NCI-H1092 treated with DMSO at 0.1 percent for 48 hours (cell line): ENCODE measurements around the gene SLCO3A1.

Experiments used
- DNase-seq: peaks from one replicate; lab custom pipeline; 2025; lab: John Stamatoyannopoulos, UW

Gene SLCO3A1

DNA sequence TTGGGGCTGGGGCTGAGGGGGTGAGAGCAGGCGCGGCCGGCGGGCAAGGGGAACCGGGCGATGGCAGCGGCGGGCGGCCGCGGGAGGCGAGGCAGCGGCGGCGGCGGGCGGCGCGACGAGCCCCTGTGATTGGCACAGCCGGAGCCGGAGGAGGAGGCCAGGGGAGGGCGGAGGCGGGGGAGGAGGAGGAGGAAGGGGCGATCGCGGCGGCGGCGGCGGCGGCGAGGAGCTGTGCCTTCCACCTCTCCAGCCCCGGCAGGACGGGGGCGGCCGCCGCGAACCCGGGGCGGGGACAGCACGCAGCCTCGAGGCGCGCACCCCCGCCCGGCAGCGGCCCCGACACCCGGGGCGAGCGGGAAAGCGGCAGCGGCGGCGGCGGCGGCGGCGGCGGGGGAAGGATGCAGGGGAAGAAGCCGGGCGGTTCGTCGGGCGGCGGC, at the start of gene SLCO3A1:
SLCO3A1 (plus strand) TSS at position 198 of the 437 bp plus-strand sequence.
- DNase-seq = peak; percentile 53

DNA sequence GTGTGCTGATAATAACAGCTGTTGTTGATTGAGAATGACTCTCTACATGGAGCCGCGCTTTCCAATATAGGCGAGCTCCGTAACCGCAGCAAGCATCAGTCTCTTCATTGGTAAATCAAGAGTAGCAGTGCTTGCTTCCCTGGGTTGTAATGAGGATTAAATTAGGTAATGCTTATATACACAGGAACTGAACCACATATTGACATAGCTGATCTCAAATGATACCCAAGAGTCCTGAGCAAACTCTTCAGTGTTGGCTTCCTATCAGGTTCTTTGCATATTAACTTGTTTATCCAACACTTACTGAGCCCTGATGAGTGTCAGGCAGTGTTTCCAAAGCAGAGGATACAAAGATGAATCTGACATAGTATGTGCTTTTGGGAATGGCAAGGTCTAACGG, 46.4 kb upstream of the SLCO3A1 start:
- peak; percentile 92 for DNase-seq

DNA sequence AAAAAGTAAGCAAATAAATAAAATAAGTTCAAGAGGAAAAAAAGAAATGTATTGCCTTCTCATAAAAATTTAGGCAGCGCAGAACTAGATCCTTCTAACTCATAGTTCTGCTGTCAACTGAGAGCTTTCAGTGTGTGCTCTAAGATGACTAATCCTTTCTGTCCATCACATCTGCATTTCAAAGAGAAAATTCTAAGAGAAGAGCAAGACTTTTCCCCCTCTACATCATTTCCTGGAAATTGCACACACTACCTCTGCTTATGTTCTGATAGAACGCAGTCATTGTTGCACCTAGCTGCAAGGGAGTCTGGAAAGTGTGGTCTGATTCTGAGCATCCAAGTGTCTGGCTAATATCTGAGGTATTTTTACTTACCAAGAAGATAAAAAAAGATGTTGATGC, 39.6 kb upstream of the SLCO3A1 start:
- DNase-seq = no peak

DNA sequence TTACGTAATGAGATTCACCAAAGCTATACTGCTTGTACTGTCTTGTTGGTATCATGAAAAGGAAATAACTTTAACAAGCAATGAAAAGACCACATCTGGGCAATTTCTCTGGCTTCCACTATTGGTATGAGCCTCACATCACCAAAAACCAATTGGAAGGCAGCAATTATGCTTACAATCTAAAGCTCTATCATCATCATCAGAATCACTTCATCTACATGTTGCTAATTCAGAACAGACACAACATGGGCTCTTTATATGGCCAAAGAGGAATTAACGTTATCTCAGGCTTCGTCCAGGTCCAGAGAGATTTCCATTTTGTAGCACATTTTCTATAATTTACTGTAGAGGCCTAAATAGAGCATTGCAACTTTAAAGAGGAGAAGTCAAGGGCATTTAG, 36.6 kb upstream of the SLCO3A1 start:
- no peak for DNase-seq

DNA sequence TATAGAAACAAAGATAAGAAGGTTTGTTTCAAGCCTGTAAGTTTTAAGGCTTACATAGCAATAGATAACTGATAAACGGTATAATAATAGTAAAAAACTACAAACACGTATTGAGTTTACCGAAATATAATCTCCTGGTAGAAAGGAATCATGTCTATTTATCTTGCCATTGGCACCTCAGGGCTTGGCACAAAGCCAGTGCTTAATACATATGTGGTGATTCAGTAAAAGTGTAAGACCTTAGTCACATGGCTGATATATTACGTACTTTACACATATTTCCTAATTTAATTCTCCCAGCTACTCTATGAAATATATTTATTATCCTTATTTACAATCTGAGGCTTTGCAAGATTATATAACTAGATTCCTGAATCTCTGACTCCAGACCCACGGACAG, 32.0 kb upstream of the SLCO3A1 start:
- DNase-seq = no peak

DNA sequence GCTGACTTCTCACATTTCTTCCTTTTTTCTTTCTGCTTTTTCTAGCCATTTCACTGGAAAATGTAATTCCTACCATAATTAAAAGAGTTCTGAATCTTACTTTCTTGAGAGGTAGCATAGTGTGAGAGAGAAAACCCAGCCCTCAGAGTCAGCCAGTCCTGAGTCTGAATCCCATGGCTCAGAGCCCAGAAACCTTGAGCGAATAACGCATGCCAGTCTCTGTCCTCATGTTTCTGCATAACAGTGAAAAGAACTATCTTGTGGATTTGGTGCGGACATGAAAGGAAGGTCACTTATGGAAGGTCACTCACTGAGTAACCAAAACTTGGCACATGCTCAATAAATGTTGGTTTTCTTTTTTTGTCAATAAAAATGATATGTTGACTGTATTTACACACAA, 29.3 kb upstream of the SLCO3A1 start:
- no peak for DNase-seq

DNA sequence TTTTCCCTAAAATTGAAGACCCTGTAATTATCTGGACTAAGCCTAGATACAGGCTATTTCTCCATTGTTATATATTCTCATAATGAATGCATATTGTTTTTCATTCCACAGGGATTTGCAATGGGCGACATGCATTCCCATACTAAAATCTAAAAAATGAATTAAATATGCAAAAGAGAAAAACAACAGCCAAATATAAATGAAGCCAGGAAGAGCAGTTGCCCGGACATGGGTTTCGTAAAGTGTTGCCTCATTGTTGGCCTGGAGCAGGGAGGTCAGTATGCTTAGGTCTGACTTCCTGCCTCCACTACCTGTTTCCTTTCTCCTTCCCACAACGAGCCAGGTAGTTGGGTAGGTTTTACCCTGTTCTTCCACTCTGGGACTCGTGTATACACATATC, 27.1 kb upstream of the SLCO3A1 start:
- DNase-seq = no peak

DNA sequence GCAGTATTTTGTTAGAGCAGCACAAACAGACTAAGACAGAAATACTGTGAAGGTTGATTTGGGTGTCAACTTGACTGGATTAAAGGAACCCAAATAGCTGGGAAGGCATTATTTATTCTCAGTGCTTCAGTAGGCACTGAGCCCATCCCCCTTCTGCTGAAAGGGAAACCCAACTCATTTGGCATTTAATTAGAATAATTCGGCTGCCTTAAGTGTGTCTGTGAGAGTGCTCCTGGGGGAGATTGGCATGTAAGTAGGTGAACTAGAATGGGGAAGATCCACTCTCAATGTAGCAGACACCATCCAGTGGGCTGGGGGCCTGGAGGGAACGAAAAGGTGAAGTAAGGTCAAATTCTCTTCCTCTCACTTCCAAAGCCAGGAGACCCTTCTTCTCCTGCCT, 20.5 kb upstream of the SLCO3A1 start:
- no peak for DNase-seq

DNA sequence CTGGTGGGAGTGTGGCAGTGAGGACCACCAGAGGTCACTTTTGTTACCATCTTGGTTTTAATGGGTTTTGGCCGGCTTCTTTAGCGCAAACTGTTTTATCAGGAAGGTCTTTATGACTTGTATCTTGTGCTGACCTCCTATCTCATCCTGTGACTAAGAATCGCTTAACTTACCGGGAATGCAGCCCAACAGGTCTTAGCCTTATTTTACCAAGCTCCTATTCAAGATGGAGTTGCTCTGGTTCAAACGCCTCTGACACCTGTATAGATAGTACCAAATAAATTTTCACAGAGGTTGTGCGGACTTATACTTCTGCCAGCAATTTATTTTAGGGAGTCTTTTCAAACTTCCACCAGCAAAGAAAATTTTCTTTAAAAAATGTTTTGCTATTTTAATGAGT, 13.6 kb upstream of the SLCO3A1 start:
- no peak for DNase-seq

DNA sequence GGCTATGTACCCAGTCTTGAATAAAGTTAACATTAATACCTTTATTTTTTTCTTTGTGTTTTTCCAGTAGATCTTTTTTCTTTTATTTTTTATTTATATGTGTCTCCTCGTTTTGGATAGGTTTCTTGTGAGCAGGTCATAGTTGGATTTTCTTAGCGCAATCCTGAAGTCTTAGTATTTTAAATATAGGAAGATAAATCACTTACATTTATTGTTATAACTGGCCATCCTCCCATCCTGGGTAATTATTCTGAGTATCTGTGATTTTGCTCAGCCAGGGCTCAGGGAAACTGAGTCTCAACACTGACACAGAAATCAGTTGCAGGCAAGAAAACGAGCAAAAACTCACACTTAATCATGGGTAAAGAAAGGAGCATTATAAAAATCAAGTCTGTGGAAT, 11.6 kb upstream of the SLCO3A1 start:
- no peak for DNase-seq

DNA sequence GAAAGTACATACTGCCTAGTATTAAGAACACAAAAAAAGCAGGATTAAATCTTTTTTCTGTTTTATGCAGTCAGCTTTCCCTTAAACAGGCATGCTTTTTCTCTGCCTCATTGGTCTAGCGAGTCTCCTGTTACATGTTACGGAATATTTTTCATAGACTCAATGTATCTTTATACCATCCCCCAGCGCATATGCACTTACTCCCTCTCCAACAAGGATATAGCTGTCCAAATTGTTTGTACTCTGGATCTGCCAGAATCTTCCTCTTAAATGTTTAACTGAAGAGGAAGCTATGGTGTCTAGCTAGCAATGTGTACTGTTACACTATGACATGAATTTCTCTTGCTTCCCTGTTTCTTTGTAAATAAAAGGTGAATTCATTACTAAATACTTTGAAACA, 9.2 kb upstream of the SLCO3A1 start:
- DNase-seq = no peak

DNA sequence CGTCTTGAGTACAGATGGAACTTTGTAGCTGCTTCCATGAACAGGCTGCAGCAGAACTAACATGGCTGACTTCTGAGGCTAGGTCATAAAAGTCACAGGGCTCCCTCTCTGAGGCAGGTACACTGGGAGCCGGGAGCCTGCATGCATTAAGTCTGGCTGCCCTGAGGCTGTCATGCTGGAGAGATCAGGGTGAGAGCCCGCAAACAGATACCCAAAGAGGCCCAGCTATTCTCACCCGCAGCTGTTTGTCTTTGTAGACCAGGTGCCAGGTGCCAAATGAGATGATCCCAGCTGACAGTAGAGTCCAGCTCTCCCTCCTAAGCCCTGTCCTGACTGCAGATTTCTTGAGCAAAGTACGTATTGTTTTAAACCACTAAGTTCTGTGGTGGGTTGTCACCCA, 8.6 kb upstream of the SLCO3A1 start:
- DNase-seq = no peak

DNA sequence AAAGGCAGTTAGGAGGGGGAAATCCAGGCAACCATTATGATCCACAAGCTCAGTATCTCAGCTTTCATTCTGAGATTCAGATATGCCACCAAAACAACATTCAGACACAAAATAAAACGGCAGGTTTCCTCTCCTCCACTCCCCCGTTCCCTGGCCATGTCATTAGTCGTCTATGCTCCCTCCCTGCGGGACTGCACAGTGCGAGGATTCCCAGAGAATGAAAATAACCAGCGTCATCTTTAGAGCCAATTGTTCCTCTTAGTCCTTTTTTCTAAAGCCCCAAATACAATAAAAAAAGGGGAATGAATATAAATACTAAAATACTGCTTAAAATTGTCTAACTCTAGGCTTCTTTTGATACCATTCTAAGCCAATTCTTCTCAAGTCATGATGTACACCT, 7.8 kb upstream of the SLCO3A1 start:
- no peak for DNase-seq

DNA sequence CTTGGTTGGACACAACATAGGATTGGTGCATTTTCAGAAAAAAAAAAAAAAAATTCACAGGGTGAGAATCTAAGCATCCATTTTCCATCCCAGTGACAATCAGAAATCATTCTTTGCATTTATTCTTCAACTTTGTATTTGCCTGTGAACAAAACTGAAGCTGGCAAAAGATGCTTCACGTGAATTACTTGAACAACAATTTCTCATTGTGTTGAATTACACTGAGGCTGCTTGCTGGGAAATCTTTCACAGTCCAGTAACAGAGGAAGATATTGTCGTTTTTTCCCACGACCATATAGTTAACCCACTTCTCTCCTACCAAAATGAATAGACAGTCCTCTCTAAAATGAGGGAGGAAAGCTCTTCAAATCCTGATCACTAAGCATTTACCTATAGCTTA, 4.3 kb upstream of the SLCO3A1 start:
- no peak for DNase-seq

DNA sequence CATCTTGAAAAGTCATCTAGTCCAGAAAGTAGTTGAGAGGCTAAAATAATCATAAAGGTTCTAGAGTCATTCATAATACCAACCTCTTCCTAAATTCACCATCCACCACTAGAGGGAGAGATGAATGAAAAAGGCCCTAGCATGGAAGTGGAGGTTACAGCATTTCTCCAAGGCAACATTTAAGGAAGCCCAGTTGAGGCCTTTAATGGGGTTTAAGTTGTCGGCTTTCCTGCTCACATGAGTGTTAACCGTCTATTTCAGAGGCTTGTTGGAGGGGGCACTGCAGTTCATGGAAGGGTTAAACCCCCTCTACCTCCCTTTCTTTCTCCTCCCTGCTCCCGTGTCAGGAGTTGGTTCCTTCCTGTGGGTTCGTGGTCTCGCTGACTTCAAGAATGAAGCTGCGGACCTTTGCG, 3.8 kb upstream of the SLCO3A1 start:
- no peak for DNase-seq

DNA sequence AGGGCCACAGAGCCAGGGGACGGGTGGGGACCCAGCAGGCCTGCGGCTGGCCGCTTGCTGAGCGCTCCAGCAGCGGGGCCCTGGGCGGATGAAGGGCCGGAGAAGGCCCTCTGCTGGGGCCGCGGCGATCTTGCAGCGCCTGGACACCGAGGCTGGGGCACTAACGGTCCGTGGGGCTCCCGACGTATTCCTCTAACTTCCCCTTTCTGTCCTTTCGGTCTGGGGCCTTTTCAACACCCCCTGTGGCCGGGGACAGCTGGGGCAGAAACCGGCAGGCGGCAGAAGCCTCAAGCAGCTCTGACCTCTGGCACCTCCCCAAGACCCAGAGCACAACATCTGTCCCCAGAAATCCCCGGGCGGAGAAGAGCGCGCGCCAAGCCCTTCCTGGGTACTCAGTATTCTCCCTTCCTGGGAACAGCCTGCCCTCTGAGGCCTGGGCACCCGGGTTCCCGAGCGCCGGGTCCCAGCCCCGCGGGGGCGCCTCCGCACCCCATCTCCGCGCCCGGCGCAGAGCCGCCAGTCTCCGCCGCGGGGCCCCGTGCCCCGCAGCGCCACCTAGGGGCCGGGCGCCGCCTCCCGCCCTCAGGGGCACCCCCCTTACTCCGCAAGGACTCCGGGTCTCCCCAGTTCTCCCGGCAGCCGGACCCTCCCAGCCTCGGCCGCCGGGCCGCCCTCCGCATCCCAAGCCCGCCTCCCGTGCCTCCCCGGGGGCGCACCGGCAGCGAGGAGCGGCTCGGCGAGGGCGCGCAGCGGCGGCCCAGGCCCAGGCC, 582 bp upstream of the SLCO3A1 start:
- DNase-seq = peak; percentile 53

DNA sequence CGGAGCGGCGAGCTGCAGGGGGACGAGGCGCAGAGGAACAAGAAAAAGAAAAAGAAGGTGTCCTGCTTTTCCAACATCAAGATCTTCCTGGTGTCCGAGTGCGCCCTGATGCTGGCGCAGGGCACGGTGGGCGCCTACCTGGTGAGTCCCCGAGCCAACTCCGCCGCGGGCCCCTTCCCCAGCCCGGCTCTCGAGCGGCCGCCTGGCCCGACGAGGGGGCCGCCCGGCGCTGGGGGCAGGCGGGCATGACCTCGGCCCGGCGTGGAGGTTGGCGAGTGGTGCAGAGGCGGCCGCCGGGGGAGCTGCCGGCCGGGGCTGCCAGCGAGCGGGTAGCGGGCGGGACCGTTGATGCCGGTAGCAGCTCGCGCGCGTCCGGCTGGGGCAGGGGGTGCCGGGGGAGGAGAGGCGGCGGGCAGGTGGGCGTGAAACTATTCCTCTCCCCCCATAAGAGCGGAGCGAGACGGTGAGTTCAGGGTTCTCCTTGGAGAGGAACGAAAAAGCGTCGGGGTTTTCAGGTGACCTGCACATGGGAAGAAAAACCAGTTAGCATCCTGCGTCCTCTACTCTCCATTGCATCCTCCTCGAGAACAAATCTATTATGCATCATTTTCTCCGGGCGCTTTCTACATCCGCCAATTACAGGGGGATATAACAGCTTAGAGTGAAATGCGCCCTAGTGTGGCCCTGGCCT, 585 bp downstream of the SLCO3A1 start:
- DNase-seq = peak; percentile 39

DNA sequence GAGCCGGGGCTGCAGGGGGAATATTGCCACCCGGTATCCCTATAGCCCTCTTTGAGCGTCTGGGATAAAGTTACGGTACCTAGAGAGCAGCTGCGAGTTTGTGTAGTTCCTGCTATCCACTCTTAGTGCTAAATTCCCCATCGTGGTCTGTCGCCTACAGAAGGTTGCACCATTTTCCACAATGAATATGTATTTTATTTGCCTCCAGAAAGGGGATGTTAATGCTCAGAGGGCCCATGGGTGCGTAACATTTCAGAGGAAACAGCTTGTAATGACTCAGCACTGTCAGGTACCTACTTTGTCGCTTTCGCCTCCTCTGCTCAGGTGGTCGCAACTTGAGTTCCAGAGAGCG, 1.1 kb downstream of the SLCO3A1 start:
- DNase-seq = peak; percentile 39

DNA sequence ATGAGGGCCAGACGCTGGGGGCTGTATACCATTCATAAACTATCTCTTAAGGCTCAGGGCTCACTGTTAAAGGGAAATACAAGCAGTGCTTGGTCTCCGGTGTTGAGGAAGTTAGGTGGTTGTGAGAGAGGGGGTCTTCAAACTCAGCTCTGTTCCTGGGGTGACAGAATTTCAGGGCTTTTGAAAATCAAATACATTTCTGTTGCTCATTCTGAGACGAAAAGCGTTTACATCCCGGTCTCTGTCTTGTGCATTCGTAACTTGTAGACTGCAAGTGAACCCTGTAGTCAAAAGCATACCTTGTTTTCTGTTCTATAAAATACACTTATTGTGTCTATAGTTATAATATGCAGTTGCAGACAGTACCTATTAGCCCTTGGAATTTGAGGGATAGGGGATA, 1.7 kb downstream of the SLCO3A1 start:
- DNase-seq = no peak

DNA sequence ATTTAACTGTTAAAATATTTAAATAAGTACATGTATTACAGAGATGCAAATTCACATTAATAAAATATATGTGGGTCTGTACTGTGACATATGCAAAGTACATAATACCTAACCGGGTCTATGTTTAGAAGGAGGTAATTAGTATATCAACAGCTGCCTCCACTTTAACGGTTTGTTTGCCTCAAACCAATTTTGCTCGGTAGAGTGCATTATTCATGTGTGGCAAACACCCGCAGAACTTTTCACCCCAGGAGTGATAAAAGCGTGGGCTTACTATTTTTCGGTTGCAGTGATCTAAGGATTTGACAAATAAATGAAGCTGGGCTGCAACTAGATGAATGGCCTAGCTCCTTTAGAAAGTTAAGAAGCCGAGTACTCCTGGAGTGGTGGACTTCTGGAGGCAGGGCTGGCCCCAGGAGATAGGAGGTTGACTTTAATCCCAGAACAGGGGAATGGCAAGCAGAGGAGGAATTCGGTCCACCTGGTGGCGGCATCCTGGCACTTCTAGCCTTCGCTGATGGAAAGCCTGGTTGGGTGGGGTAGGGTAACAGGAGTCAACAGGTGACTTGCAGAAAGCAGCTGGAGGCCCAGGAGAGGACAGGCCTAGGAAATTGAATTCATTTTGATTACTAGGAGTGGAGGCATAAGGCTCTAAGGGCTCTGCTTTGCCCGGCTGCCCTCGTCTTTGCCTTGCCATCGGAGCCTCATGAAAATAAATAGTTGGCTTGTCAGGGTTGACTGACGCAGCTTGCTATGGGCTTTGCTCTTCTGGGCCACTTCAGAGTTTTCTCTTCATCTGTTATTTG, 2.4 kb downstream of the SLCO3A1 start:
- DNase-seq = peak; percentile 62

DNA sequence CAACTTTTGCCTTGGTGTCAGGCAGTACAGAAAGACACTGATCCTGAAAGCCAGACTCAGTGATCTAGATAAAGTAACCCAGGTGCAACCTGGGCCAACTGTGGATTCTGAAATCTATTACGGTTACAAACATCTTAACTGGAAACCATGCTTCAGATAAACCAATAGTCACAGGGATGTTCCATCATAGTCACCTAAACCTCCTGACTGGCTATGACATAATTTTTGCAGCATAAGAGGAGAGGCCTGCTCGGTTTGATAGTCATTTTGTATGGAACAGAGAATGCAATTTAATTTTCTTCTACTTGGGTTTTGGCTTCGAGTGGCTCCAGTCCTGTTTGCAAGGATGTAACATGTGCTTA, 3.7 kb downstream of the SLCO3A1 start:
- DNase-seq = no peak

DNA sequence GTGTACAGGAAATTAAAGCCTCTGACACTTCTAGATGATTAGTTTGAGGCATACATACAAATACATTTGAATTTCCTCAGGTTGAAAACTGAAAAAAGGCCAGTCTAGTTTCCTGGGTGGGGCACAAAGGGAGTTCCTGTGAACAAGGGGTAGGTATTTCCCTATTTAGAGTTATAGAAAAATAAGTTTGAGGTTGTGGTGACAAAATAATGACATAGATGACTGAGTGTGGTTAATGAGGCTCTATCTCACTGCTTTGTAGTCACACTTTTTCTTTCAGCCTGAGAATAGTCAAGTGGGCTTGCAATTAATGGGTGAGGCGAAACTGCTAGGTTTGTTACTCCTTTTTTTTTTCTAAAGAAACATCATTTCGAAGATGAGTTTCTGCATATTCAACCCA, 4.3 kb downstream of the SLCO3A1 start:
- no peak for DNase-seq

DNA sequence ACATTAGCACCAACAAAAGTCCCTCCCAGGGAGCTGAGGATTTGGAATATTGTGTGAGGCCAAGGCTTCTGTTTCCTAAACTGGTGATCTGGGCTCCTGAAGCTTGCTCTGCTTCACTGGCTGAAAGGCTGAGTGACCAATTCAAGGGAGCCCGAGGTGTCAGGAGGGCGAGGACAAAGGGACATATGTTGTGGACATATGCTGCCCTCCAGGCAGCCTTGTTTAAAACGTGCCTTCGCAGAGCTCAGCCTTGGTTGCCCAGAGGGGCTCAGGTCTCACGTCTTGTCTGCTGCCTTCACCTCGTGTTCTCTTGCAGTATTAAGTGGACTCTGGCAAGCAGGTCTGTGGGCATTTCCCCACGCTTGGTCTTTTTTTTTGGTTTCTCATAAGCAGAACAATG, 7.0 kb downstream of the SLCO3A1 start:
- DNase-seq = no peak
